ENCODE results near the gene NEU1.
"Not testable (repeated sequence)": the region's sequence is repeated elsewhere in the genome, so short reads cannot be mapped to it uniquely, and the experiment has no call there.

- not testable (repeated sequence) for TF ChIP-seq CTCF (conservative IDR thresholded peaks at IDR 0.05; ENCODE audit: low read length); EZH2phosphoT487 (IDR thresholded peaks at IDR 0.05; ENCODE audit: borderline replicate concordance, low read depth, low read length)
Observed at GRCh38 chr6:31906727-31907126, 44.1 kb upstream of the NEU1 start.

Data from OCI-LY7 (cell line).